Lung (tissue), 12 donors: Measurements from ENCODE around the gene LRRK2. TPM values are rescaled to one million over a fixed set of nuclear protein-coding genes. Genes with fewer than 3 reads are reported as not detected.

Source experiments
- ATAC-seq: fragments of 200-7000 bp; cut with Tn5 transposase; one replicate; pipeline ENCODE4 v1.9.1; 2020; ENCODE audit warnings: moderate number of reproducible peaks; ENCODE audit not compliant: insufficient read depth, low FRiP score
- DNase-seq, 3 donors: peaks; one replicate each; pipeline ENCODE4 v3.0.0-alpha.2; 2013 to 2017
- H3K27ac ChIP-seq, 2 donors: one replicate each; pipeline ENCODE4 v1.5.1; 2013; ENCODE audit warnings: mild to moderate bottlenecking in 2 of 2, moderate library complexity in 2 of 2, control low read depth in 1 of 2, inconsistent platforms in 1 of 2, low read depth in 1 of 2, low read length in 1 of 2
- H3K27me3 ChIP-seq, 3 donors: one replicate each; pipeline ENCODE4 v1.5.1; 2013; ENCODE audit warnings: low read length in 2 of 3; ENCODE audit not compliant: control insufficient read depth in 3 of 3, insufficient read depth in 3 of 3
- H3K36me3 ChIP-seq, 4 donors: one replicate each; pipeline ENCODE4 v1.5.1; 2013; ENCODE audit warnings: low read length in 4 of 4, mild to moderate bottlenecking in 1 of 4, moderate library complexity in 1 of 4; ENCODE audit not compliant: control insufficient read depth in 4 of 4, insufficient read depth in 4 of 4
- H3K4me1 ChIP-seq, 5 donors: one replicate each; pipeline ENCODE4 v1.5.1; 2013; ENCODE audit warnings: low read length in 5 of 5, mild to moderate bottlenecking in 2 of 5, moderate library complexity in 1 of 5; ENCODE audit not compliant: control insufficient read depth in 5 of 5, insufficient read depth in 5 of 5
- H3K4me3 ChIP-seq: one replicate; pipeline ENCODE4 v1.5.1; 2013; ENCODE audit warnings: mild to moderate bottlenecking, control low read depth, moderate library complexity
- H3K9ac ChIP-seq, 2 donors: one replicate each; pipeline ENCODE4 v1.5.1; 2013; ENCODE audit warnings: low read length in 2 of 2, control low read depth in 1 of 2; ENCODE audit not compliant: insufficient read depth in 1 of 2
- H3K9me3 ChIP-seq, 4 donors: one replicate each; pipeline ENCODE4 v1.5.1; 2013; ENCODE audit warnings: low read length in 3 of 4, mild to moderate bottlenecking in 1 of 4, moderate library complexity in 1 of 4; ENCODE audit not compliant: control insufficient read depth in 4 of 4, insufficient read depth in 3 of 4
- WGBS, 2 donors: extraction: QIAGEN DNeasy Blood & Tissue Kit; methylation state at CpG; one replicate each; pipeline ENCODE4 v1.1.7; 2013; 5-methylcytosine and 5-hydroxymethylcytosine counted together
- polyA plus RNA-seq, 2 donors: library from polyadenylated mRNA; stranded (reverse); fragments of 200-250 nt; gene quantifications; one replicate each; pipeline ENCODE4 v1.2.1, GENCODE V29; 2013
- total RNA-seq, 2 donors: library from RNA; depleted of rRNA in 1 of 2; stranded (reverse); fragments of >200 nt in 1 of 2; gene quantifications; one replicate each; pipeline ENCODE4 v1.2.1, GENCODE V29; 2014 to 2021
- TF ChIP-seq, protein P1 (sequence below): IDR thresholded peaks from 2 replicates; pipeline ENCODE4 v1.5.1; 2012; ENCODE audit warnings: mild to moderate bottlenecking; ENCODE audit errors: control extremely low read depth, extremely low read depth
- donor health status: control.
- donor health status: control.
- donor health status: Bipolar disorder and iron deficiency.
- donor health status: healthy.
- donor health status: DM: yes; HTN: yes; CAD: no.

Gene LRRK2
- total and polyA plus RNA-seq, 4 donors: 74.3 to 276 (median 193) TPM

DNA sequence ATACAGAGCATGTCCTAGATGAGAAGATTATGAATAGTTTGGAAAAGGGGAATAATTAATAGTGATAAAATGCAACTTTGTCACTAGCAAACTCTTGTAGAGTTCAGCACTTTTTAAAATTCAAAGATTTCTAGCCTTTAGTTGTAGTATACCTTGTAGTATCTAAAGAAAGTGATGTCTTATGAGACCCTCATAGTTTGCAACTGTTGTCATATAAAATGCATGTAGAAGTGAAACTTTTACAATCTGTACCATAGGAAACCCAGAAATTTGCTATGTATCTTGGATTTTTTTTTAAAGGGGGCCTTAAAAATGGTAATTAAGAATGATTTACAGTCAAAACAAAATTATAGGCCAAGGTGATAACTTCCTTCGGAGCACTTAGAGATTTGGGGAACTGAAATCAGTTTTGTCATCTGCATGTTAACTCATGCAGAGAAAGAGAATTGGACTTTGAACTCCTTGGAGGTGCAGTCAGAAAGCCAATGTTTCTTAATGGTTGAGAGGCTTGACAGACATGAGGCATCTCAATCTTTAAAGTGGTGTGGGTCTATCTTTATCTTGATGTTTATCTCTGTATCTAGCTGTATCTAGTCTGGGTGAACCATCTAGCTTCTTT, 1.3 kb downstream of the LRRK2 start:
- H3K9ac ChIP-seq: no peak overlapping the region
- DNase-seq (no peak), ATAC-seq (no peak)
- 14 to 33% methylated on average over 1 of the region's 1 CpG for WGBS, 2 donors
- no peaks in the 10 kb centered on the region for H3K36me3 ChIP-seq
- H3K9me3 ChIP-seq: no peaks in the 10 kb centered on the region
- peaks cover 0 to 5% (median 2%) of the 10 kb centered on the region in 5 donors for H3K4me1 ChIP-seq
- no peak overlapping the region for H3K27ac ChIP-seq
- H3K27me3 ChIP-seq: peaks cover 0 to 4% (median 3%) of the 10 kb centered on the region in 3 donors
- H3K4me3 ChIP-seq: peak overlapping the region; percentile 21
- TF ChIP-seq, protein P1, sequence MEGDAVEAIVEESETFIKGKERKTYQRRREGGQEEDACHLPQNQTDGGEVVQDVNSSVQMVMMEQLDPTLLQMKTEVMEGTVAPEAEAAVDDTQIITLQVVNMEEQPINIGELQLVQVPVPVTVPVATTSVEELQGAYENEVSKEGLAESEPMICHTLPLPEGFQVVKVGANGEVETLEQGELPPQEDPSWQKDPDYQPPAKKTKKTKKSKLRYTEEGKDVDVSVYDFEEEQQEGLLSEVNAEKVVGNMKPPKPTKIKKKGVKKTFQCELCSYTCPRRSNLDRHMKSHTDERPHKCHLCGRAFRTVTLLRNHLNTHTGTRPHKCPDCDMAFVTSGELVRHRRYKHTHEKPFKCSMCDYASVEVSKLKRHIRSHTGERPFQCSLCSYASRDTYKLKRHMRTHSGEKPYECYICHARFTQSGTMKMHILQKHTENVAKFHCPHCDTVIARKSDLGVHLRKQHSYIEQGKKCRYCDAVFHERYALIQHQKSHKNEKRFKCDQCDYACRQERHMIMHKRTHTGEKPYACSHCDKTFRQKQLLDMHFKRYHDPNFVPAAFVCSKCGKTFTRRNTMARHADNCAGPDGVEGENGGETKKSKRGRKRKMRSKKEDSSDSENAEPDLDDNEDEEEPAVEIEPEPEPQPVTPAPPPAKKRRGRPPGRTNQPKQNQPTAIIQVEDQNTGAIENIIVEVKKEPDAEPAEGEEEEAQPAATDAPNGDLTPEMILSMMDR: no peak

DNA sequence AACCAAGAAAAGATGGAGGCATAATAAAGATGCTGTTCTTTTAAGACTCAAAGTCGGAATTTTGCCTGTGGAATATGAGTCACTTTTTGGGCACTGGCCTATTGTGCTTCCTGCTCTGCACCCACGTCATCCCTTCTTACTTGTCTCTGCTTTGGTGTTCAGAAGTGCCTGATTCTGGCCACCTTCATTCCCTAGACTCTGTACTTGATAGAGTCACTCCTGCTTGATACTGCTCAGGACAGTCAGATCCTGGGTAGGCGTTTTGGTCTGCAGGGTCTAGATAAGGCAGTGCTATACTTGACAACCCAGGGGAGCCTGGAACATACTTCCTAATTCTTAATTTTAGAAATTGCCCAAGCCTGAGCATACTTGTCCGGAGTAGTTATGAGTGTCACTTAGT, 1.9 kb downstream of the LRRK2 start:
- Histone ChIP-seq H3K9me3 (no peaks in the 10 kb centered on the region), H3K4me3 (peak overlapping the region; percentile 31), H3K27ac (peak overlapping the region in 1 of 2 donors; percentile 82), H3K4me1 (peaks cover 0 to 5% (median 2%) of the 10 kb centered on the region in 5 donors), H3K9ac (no peak overlapping the region), H3K27me3 (peaks cover 0 to 4% (median 3%) of the 10 kb centered on the region in 3 donors), H3K36me3 (no peaks in the 10 kb centered on the region)
- TF ChIP-seq, protein P1: no peak
- WGBS, 2 donors: 31 to 52% methylated on average over 4 of the region's 4 CpGs
- DNase-seq (no peak), ATAC-seq (peak; percentile 49)

DNA sequence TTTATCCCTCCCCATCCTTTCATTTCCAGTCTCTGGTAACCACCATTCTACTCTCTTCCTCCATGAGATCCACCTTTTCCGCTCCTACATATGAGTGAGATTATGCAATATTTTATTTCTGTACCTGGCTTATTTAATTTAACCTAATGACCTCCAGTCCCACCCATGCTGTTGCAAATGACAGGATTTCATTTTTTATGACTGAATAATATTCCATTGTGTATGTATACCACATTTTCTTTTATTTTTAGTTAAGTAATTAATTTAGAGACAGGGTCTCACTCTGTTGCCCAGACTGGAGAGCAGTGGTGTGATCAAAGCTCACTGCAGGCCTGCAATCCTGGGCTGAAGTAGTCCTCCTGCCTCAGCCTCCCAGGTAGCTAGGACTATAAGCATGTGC, 2.6 kb downstream of the LRRK2 start:
- DNase-seq (no peak), ATAC-seq (no peak)
- H3K36me3 ChIP-seq: peaks cover 0 to 2% (median 0%) of the 10 kb centered on the region in 4 donors
- TF ChIP-seq, protein P1: no peak
- 70 to 91% methylated on average over 1 of the region's 1 CpG for WGBS, 2 donors
- peaks cover 0 to 4% (median 3%) of the 10 kb centered on the region in 3 donors for H3K27me3 ChIP-seq
- H3K4me3 ChIP-seq: no peak overlapping the region
- peak overlapping the region in 1 of 2 donors; percentile 67 for H3K27ac ChIP-seq
- H3K9ac ChIP-seq: no peak overlapping the region
- H3K4me1 ChIP-seq: peaks cover 0 to 5% (median 2%) of the 10 kb centered on the region in 5 donors
- no peaks in the 10 kb centered on the region for H3K9me3 ChIP-seq
